Colonic mucosa (tissue), 4 donors: Measurements from ENCODE around the gene TBC1D22A. TPM values are rescaled to one million over a fixed set of nuclear protein-coding genes. Genes with fewer than 3 reads are reported as not detected.

Experiments used
- DNase-seq: peaks from one replicate; pipeline ENCODE4 v3.0.0-alpha.2; 2020
- H3K27ac ChIP-seq: fragments of 200-600 bp; one replicate; pipeline ENCODE4 v1.8.0; 2021
- H3K27me3 ChIP-seq: fragments of 200-600 bp; one replicate; pipeline ENCODE4 v1.8.0; 2021
- H3K36me3 ChIP-seq: fragments of 200-600 bp; one replicate; pipeline ENCODE4 v1.8.0; 2021
- H3K4me1 ChIP-seq: fragments of 200-600 bp; one replicate; pipeline ENCODE4 v1.8.0; 2021; ENCODE audit warnings: mild to moderate bottlenecking
- H3K4me3 ChIP-seq: fragments of 200-600 bp; one replicate; pipeline ENCODE4 v1.8.0; 2021
- H3K9ac ChIP-seq, 2 donors: one replicate each; pipeline ENCODE4 v1.7.0; 2013; ENCODE audit warnings: control low read depth in 2 of 2, low read depth in 2 of 2, low read length in 2 of 2
- H3K9me3 ChIP-seq: fragments of 200-600 bp; one replicate; pipeline ENCODE4 v1.8.0; 2021
- CTCF ChIP-seq: fragments of 200-600 bp; IDR thresholded peaks from one replicate; pipeline ENCODE4 v1.8.0; 2022; ENCODE audit warnings: antibody characterized with exemption, mild to moderate bottlenecking
- intact Hi-C: fragments of 100-400 bp; cut with DNase I; formaldehyde crosslinking; loops from one replicate; pipeline ENCODE4 v1.14.1; 2022
- total RNA-seq, 2 donors: library from RNA; stranded (reverse); fragmentation: NEBNext Ultra II Directional in 1 of 2; extraction: Animal tissue kit (Norgen Biotek cat#: 25700) in 1 of 2; gene quantifications; one replicate each; pipeline ENCODE4 v1.2.1, GENCODE V29; 2021
- donor health status: healthy.
- donor health status: DM: no; HTN: no; CAD: no.
- donor health status: DM: no; HTN: no; CAD: no.

Gene TBC1D22A
- total RNA-seq, 2 donors from 2014 or later, result 34.2 to 36.4 TPM

GRCh38 chr22:47029244-47030074, 267.0 kb downstream of the TBC1D22A start:
- TF ChIP-seq CTCF, result no peak
- H3K27me3 ChIP-seq, result no peaks in the 10 kb centered on the region
- H3K27ac ChIP-seq, result no peak overlapping the region
- DNase-seq, result no peak
- H3K36me3 ChIP-seq, result no peaks in the 10 kb centered on the region
- no peaks in the 10 kb centered on the region for H3K9me3 ChIP-seq
- H3K9ac ChIP-seq, result no peak overlapping the region
- intact Hi-C loops, result no loop called here
- H3K4me1 ChIP-seq, result peaks cover 11% of the 10 kb centered on the region
- H3K4me3 ChIP-seq, result no peak overlapping the region

DNA sequence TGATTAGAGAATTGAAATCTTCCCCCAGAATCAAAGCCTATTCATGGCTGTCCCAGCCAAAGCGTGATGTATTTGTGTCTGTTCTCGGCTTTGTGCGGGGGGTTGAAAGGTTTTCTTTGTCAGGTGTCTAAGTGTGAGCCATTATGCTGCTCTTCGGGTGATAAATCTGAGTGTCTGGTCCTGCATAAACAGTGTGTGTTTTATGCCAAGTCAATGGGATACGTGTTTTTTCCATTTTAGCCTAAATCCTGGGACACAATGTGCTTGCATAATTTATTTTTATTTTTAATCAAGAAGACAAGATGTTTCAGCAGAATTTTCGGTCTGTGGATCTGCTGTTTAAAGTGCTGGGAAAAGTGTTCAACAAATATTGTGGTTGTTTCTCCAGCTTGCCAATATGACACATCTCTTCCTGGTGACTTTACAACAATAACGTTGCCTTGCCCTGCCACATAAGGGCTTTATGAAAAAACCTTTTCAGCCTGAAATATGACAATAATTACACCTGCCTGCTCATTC, 267.8 kb downstream of the TBC1D22A start:
- TF ChIP-seq CTCF, result no peak
- H3K4me1 ChIP-seq, result peaks cover 11% of the 10 kb centered on the region
- H3K4me3 ChIP-seq, result no peak overlapping the region
- no peaks in the 10 kb centered on the region for H3K36me3 ChIP-seq
- intact Hi-C loops, result no loop called here
- H3K27ac ChIP-seq, result no peak overlapping the region
- no peaks in the 10 kb centered on the region for H3K9me3 ChIP-seq
- H3K27me3 ChIP-seq, result no peaks in the 10 kb centered on the region
- no peak overlapping the region for H3K9ac ChIP-seq
- no peak for DNase-seq

DNA sequence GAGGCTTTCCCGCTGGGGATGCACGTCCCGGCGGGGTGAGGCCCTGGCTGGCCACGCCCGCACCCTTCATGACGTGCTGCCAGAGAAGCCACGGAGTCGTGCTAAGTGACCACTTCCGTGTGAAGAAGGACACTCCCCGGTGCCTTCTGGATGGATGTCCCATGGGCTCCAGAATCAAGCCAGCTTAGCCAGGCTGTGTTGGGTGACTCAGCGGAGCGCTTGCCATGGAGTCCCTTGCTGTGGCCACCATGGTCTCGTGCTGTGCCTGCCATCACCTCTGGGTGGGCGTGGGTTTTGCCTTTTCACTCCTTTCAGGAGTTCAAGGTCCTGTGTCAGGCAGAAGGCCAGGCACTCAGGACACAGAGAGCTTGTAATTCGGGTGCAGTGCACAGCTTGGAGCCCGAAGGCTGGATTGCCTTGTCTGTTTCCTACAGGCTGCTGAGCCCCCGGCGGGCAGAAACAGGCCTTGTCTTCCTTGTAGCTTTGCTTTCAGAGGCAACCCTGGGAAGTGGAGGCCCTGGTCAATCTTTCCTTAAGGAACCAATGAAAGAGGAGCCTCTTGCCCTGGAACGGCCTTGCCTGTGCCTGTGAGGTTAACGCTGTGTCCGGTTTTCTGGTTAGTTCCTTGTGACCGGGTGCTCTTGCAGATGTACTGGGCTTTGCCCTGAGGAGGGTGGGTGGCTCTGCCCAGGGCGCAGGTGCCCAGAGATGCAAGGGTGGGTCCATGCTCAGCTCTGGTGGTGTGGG, 268.6 kb downstream of the TBC1D22A start:
- H3K4me3 ChIP-seq, result no peak overlapping the region
- no peak overlapping the region for H3K9ac ChIP-seq
- H3K9me3 ChIP-seq, result no peaks in the 10 kb centered on the region
- no peaks in the 10 kb centered on the region for H3K36me3 ChIP-seq
- H3K27ac ChIP-seq, result no peak overlapping the region
- H3K4me1 ChIP-seq, result peaks cover 11% of the 10 kb centered on the region
- no peak for TF ChIP-seq CTCF
- DNase-seq, result peak; percentile 45
- intact Hi-C loops, result no loop called here
- H3K27me3 ChIP-seq, result no peaks in the 10 kb centered on the region

- no peak overlapping the region for H3K4me3 ChIP-seq
- no peaks in the 10 kb centered on the region for H3K9me3 ChIP-seq
- DNase-seq, result no peak
- H3K27ac ChIP-seq, result no peak overlapping the region
- peak overlapping the region in 1 of 2 donors; percentile 29 for H3K9ac ChIP-seq
- H3K4me1 ChIP-seq, result peaks cover 11% of the 10 kb centered on the region
- TF ChIP-seq CTCF, result no peak
- no peaks in the 10 kb centered on the region for H3K27me3 ChIP-seq
- H3K36me3 ChIP-seq, result no peaks in the 10 kb centered on the region
- intact Hi-C loops, result no loop called here
Observed at GRCh38 chr22:47031628-47031915, 269.1 kb downstream of the TBC1D22A start.

- peak; percentile 62 for DNase-seq
- intact Hi-C loops, result no loop called here
- peak overlapping the region in 1 of 2 donors; percentile 22 for H3K9ac ChIP-seq
- no peaks in the 10 kb centered on the region for H3K27me3 ChIP-seq
- H3K4me1 ChIP-seq, result peaks cover 11% of the 10 kb centered on the region
- H3K36me3 ChIP-seq, result no peaks in the 10 kb centered on the region
- peak overlapping the region; percentile 57 for H3K27ac ChIP-seq
- no peak for TF ChIP-seq CTCF
- no peaks in the 10 kb centered on the region for H3K9me3 ChIP-seq
- H3K4me3 ChIP-seq, result no peak overlapping the region
Observed at GRCh38 chr22:47032091-47032943, 269.9 kb downstream of the TBC1D22A start.
